NCI-H345 treated with DMSO at 0.1 percent for 48 hours (cell line): ENCODE data around the gene PCTP.

ENCODE experiments used
- DNase-seq: peaks from one replicate; lab custom pipeline; 2025; ENCODE audit not compliant: unreplicated experiment; lab: John Stamatoyannopoulos, UW

The PCTP gene

DNA sequence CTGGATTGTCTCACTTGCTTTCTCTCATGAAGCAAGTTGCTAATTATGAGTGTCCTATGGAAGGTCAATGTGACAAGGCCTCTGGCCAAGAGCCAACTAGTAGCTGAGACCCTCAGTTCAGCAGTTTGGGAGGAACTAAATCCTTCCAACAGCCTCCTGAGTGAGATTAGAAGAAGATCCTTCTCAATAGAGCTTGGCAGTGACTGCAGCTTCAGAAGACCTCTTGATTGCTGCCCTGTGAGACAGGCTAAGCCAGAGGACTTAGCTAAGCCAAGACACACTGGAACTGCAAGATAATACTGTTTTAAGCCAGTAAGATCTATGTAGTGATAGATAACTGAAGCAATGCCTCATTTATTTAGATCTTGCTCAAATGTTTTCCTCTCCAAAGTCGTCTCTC, 34.3 kb downstream of the PCTP start:
- no peak for DNase-seq

DNA sequence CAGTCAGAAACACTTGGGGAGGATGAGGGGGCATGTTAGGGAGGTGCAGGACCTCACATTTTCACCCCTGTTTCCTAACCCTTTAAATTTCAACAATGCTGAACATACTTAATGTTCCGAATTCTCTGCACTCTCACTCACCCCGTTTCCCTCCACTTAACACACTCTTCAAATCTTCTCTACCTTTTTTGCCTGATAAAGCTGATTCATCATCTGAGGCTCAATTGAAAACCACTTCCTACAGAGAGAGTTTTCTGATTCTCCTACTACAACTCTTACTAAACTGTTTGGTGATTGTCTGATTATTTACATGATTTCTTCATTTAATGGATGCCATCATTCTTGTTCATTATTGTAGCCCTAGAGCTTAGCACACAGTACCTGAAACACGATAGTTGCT, 42.4 kb downstream of the PCTP start:
- no peak for DNase-seq

DNA sequence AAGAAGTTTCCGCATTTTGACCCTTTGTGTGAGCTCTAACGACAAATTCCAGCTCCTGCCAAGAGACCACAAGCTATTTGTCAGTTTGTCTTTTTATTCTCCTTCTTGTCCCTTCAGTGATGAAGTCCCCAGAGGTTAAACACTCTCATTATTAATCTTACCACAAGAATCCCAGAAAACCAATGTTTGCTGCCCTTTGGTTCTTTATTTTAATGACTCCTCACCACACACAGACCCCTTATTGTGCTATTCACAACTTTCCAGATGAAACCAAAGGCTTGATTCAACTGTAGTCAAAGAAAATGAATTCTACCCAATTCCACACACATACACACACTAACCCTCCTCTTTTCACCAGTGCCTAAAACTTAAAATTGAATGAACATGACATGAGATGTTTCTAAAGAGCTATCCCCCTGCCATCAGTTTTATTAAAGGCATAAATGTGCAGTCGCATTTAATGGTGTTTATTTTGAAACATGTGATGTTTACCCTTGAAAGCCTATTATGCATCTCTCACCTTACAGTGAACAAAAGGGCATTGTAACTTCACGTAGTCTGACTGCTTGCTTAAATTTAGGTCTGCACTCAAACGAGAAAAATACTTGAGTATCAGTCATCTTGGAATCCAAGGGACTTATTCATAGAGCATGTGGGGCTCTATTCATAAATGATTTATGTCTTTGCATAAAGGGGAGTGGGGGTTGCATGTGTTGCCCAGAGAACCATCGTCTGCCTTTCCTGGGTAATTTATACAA, 44.1 kb downstream of the PCTP start:
- peak; percentile 17 for DNase-seq

DNA sequence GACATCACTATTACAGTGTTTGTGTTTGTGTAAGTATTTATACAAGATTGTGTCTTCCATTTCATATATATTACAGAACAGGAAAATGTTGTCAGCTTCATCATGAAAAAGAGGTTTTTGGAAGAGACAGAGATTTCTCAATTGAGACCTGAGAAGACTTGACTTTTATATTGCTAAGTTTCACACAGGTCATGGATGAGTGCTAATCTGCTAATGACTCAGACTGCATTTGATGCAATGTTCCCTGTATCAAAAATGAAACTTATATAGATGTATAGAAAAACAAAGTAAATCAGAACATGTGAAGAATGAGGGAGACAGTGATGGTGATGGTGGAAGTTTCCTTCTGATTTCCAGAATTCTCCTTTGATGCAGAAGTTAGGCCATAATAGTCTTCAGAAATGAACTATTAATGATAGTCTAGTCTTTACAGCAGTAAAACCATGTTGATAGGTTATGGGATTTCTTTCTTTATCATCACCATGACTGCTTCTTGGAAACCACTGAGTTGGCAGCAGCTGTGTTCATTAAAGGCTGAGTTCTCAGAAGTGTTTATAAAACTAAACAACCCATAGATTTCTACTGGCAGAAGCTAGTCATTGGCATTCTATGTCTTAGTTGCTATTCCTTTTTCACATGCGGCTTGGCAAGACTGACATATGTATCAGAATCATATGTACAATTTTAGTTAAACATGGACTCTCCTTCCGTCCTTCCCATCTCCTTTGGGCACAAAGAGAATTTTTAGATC, 56.1 kb downstream of the PCTP start:
- DNase-seq, result no peak

DNA sequence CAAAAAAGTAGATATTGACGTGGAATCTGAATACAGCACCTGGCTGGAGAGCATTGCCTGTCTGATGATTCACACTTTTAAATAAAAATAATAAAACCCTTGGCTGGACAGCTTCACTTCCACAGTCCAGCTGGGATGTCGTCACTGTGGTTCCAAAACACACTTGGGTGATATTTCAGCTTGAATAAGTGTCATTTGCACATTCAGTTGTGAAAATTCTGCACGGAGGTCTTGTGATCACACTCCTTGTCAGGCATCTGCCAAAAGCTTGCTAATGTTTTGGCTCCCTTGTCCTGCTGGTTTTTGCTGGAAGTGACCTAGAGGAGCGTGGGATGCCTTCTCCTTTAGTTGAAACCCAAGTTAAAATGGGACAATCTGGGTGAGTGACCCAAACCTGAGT, 60.7 kb downstream of the PCTP start:
- DNase-seq, result no peak

DNA sequence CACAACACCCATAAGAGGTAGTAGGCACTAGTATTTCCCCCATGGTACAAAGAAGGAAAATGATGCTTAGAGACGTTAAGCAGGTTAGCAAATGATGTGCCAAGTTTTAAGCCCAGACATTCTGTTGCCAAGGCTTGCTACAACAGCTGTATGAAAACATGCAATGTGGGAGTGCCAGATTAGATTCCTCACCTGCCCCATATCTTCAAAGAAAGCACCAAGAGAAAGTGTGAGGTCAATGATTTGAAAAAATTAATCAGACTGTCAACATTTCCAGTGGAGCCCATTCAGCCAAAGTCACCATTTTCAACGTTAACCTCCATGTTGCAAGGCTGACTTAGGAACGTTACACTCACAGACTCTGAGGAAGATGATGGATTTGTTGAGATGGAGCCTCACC, 61.5 kb downstream of the PCTP start:
- no peak for DNase-seq

DNA sequence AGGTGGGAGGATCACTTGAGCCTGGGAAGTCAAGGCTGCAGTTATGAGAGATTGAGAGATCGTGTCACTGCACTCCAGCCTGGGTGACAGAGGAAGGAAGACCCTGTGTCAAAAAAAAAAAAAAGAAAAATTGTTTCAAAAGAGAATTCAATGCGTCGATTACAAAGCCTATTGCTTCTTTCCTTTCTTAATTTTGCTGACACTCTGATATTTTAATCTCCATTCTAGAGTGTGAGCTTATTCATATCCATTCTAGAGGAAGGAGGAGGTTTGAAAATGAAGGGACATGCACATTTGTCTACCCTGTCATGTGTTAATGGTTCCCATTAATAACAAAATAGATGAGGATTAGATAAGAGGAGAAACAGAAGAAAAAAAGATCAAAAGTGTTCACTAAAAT, 63.1 kb downstream of the PCTP start:
- no peak for DNase-seq

DNA sequence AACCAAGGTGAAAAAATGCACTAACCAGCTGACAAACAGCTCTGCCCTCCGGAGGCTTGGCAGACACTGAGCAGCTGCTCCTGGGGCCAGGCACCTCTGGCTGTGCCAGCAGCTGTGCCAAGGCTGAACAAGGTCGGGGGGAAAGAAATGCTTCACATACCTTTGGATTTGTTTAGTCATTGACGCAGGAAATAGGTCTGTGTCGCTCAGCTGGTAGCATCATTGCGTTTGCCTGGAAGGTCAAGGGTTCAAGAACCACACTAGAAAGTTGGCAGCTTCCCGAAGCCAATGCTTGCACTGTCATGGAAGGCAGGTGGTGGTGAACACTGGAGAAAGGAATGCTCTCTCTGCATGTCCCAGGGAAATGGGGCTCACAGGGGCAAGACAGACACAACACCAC, 63.5 kb downstream of the PCTP start:
- DNase-seq, result no peak

DNA sequence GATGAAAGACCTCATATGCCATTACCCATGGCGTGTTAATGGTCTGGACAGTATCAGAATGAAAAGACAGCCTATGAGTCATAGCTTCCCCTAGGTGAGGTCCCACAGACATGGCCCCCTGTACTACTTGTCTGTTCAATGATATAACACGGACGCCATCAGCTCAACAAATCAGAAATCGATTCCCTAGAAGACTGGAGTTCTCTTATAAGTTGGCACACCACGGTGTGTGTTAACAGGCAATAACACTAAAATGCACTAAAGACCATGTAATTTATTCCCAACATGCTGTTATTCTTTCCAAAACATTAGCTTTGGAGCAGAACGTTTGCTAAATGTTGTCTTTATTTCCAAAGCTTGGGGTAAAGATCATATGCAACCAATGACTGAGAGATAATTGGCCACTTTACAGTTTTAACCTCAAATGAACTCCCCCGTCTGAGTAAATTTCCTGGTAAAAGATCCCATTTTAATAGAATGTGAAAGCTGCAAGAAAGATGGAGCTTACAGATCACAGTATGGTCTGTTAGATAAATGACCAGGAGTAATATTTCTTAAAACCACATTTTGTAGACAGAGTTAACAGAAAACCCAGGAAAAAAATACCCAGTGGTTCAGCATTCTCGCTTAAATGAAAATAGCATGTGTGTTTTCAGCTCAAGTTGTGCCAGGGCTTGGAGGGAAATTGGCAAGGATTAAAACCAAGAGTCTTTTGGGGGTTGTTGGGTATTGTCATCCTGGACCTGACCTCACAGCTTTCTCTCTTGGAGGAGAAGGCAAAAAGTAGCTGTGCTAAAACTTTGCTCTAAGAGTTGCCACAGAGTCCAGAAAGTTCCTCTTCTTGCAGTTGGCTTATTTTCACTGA, 65.9 kb downstream of the PCTP start:
- no peak for DNase-seq

DNA sequence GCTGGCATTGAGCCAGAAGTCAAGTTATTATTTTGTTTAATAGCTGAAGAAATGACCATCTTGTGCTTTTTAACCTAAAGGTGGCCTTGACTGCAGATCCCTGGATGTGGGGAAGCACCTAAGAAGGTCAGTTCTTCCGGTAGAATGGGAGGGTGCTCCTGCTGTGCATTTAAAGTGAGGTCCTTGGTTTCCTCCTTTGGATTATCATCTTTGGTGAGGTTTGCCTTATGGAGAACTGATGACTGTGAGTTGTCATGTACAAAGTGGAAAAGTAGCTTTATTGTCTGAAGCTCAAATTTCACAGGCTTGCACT, 66.5 kb downstream of the PCTP start:
- DNase-seq, result no peak

DNA sequence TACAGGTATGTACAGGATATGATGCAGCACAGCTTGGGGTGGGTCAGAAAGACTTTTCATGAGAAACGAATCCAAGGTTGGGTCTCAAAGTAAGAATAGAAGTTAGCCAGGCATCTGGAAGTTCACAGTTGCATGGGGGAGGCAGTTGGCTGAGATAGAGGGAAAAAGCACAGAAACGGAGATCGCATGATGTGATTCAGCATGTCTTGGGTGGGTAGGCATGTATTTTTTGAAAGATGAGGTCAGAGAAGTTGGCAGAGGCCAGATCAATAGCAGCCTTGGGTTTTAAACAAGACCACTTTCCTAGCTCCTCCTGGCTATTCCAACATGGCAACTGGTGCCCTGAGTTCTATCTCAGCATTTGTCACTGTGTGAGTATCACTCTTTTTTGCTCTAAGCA, 67.2 kb downstream of the PCTP start:
- DNase-seq, result no peak

DNA sequence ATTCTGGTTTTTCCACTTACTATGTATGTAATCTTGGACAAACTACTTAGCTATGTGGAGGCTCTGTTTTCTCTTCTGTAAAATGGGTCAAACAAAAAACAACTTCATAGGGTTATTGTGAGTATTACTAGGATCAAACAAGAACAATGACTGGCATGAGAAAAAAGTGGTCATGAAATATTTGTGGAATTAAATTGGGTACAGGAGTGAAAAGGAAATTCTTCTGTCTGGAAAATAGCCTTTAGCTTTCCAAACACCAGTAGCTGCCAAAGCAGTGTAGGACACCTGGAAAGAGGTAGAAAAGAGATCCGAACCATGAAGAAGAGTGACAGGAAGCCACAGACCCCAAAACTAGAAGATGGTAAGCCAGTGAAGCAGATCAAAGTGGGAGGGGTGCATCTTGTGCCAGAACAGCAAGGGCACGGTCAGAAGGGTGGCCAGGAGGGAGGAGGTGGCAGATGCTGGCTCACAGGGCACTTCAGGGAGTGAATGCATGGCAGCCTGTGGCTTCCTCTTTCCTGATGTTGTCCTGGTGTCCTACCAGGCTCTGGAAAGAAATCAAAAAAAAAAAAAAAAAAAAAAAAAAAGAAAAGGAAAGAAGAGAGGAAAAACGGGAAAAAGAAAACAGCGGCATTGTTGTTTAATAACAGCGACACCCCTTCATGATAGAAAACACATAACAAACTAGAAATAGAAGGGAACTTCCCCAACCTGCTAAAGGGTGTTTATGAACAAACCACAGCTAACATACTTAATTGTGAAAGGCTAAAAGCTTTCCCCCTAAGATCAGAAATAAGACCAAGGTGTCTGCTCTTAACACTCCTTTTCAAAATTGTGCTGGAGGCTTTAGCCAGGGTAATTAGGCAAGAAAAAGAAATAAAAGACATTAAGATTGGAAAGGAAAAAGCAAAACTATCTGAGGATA, 67.9 kb downstream of the PCTP start:
- DNase-seq, result no peak

DNA sequence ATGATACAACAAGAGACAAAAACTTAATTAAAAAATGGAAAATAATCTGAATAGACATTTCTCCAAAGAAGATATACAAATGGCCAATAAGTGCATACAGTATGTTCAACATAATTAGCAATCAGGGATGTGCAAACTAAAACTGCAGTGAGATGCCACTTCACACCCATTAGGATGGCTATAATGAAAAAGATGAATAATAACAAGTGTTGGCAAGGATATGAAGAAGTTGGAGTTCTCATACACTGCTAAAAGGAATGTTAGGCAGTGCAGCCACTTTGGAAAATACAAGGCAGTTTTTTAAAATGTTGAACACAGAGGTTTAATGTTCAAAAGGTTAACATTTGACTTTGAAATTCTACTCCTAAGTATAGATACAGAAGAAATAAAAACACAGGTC, 69.8 kb downstream of the PCTP start:
- no peak for DNase-seq

DNA sequence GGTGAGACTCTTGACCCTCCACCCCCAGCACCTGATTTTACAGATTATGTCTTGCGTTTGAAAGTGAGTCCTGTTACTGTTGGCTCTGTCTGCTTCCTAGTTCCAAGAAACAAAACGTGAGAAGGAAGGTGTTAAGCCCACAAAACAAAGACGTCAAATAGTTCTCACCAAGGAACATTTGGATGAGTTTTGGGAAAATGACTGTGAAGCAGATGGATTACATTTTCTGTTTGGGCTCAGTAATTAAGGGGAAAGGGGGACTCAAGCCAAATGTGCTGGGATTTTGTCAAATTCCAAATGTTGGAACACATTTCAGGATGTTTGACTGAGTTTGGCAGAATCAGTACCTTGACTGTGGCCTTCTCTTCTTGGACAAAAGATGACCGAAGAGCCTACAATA, 71.2 kb downstream of the PCTP start:
- no peak for DNase-seq

DNA sequence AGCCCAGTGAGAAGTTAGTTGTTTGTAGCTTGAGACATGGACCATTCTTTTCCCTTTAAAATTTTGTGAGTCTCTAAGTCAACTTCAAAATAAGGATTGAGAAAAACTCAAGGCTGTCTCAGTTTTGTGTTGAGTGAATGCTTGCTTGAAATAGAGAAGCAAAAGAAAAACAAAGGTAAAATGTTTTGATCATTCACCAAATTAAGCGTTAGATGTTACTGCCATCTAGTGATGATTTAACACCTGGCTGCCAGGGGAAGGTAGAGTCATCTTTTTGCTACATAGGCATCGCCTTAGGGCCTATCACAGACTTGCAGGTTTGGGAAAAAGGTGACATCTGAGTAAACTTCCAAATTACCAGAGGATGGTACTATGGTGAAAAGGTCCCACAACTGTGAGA, 74.4 kb downstream of the PCTP start:
- DNase-seq, result no peak
